Measurements from ENCODE around the gene CLRN3. TPM values are rescaled to one million over a fixed set of nuclear protein-coding genes. Genes with fewer than 3 reads are reported as not detected.

CLRN3 gene
- total and polyA plus RNA-seq, 9 of the 15 experiments (the other 6 are each of a cell fraction or from before 2014, with no cell fraction given): not detected

DNA sequence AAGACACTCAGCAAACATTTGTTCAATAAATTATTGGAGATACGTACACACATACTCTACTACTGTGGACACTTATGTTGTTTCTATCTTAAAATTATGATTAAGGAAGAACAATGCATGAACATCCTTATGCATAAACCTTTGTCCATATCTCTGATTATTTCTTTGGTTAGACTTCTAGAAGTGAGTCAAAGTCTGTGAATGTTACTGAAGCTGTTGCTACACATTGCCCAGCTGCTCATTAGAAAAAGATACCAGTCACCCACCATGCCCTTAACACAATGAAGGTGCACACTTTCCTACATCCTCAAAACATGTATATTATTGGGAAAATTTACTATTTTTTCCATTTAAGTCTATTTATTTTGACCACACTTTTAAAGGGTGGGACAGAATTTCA lies 1.4 kb upstream of the CLRN3 start (continued):
- TF ChIP-seq ZNF668 (CRISPR knock-in tag; IDR thresholded peaks at IDR 0.05) (no peak), POLR2B (IDR thresholded peaks at IDR 0.05; ENCODE audit: low read depth, partially characterized antibody) (no peak), POLR2AphosphoS2 (IDR thresholded peaks at IDR 0.05; ENCODE audit: low read length) (no peak), KHSRP (IDR thresholded peaks at IDR 0.05) (no peak), ZNF253 (CRISPR knock-in tag; conservative IDR thresholded peaks at IDR 0.05) (no peak), SREBF2 (CRISPR knock-in tag; IDR thresholded peaks at IDR 0.05) (no peak)
- TF ChIP-seq, protein P1, sequence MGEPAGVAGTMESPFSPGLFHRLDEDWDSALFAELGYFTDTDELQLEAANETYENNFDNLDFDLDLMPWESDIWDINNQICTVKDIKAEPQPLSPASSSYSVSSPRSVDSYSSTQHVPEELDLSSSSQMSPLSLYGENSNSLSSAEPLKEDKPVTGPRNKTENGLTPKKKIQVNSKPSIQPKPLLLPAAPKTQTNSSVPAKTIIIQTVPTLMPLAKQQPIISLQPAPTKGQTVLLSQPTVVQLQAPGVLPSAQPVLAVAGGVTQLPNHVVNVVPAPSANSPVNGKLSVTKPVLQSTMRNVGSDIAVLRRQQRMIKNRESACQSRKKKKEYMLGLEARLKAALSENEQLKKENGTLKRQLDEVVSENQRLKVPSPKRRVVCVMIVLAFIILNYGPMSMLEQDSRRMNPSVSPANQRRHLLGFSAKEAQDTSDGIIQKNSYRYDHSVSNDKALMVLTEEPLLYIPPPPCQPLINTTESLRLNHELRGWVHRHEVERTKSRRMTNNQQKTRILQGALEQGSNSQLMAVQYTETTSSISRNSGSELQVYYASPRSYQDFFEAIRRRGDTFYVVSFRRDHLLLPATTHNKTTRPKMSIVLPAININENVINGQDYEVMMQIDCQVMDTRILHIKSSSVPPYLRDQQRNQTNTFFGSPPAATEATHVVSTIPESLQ (CRISPR knock-in tag; IDR thresholded peaks at IDR 0.05): no peak

DNA sequence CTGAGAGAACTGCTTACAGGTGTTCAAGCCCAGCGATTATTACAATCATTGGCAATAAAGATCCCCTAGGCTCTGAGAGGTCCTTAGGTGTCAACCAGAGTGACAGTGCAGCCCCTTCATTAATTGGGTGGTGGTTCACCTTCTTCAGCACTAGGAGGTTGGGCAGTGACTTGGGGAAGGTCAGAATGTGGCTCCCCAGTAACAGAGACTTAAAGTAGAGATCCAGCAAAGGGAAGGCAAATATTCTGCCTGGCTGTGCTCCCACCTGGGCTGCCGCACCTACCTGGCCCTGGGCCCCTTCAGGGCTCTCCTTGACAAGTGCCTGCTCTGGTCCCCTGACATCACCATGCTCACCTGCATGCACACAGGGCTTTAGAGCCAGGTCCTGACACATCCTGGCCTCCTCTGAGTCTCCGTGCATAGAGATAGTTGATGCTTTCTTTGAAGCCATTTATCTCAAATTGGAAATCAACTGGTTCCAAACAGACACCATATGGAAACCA lies 1.9 kb downstream of the CLRN3 start:
- FAIRE-seq: no peak
- intact Hi-C loops (cut with micrococcal nuclease): no loop called here
- H3K9me1 ChIP-seq (ENCODE audit: control insufficient read depth, insufficient read depth, low read length): no peaks in the 10 kb centered on the region
- H3K9me3 ChIP-seq (replicated peaks; ENCODE audit: control insufficient read depth, insufficient read depth, low read depth, low read length): no peaks in the 10 kb centered on the region
- no peaks in the 10 kb centered on the region for H4K20me1 ChIP-seq (replicated peaks; ENCODE audit: control insufficient read depth, insufficient read depth, low read length)
- CTCF ChIA-PET (ENCODE audit: low intra/inter-chr PET ratio): no interaction called here
- H3K4me1 ChIP-seq (replicated peaks in 1 of 2; ENCODE audit: control insufficient read depth in 2 of 2, insufficient read depth in 2 of 2, low read length in 2 of 2): no peaks in the 10 kb centered on the region
- no peaks in the 10 kb centered on the region for H3K79me2 ChIP-seq (ENCODE audit: control insufficient read depth, insufficient read depth, low read length)
- POLR2A ChIA-PET: no interaction called here
- ATAC-seq: no peak
- H3K36me3 ChIP-seq (ENCODE audit: control insufficient read depth, insufficient read depth, low read length): no peaks in the 10 kb centered on the region
- 0% methylated on average over 3 of the region's 3 CpGs for WGBS (ENCODE audit: insufficient coverage, low coverage, missing lambda C conversion rate)
- no TSS peak for BruUV-seq (replicated peaks)
- H2AFZ ChIP-seq (ENCODE audit: low read depth, low read length): no peak overlapping the region
- in situ Hi-C loops (cut with MboI): no loop called here
- no peaks in the 10 kb centered on the region; a peak in 1 of 5 replicates for H3K27me3 ChIP-seq (ENCODE audit: control insufficient read depth in 2 of 2, insufficient read depth in 2 of 2, low read length in 2 of 2)
- DNase-seq (ENCODE audit: extremely low read depth in 1 of 4, low spot score in 3 of 4): no peak
- no peak overlapping the region for H3K4me3 ChIP-seq
- H3K27ac ChIP-seq (ENCODE audit: extremely low read depth, low read depth, low read length): no peak overlapping the region
- H3K9ac ChIP-seq (ENCODE audit: insufficient read depth in 1 of 2, low read depth in 2 of 2, low read length in 2 of 2): no peak overlapping the region
- no peak overlapping the region for H3K4me2 ChIP-seq (ENCODE audit: insufficient read depth, low read length)
- TF ChIP-seq ZNF224 (CRISPR knock-in tag; IDR thresholded peaks at IDR 0.05) (no peak), ZEB2 (IDR thresholded peaks at IDR 0.05) (no peak)
- TF ChIP-seq, protein P2, sequence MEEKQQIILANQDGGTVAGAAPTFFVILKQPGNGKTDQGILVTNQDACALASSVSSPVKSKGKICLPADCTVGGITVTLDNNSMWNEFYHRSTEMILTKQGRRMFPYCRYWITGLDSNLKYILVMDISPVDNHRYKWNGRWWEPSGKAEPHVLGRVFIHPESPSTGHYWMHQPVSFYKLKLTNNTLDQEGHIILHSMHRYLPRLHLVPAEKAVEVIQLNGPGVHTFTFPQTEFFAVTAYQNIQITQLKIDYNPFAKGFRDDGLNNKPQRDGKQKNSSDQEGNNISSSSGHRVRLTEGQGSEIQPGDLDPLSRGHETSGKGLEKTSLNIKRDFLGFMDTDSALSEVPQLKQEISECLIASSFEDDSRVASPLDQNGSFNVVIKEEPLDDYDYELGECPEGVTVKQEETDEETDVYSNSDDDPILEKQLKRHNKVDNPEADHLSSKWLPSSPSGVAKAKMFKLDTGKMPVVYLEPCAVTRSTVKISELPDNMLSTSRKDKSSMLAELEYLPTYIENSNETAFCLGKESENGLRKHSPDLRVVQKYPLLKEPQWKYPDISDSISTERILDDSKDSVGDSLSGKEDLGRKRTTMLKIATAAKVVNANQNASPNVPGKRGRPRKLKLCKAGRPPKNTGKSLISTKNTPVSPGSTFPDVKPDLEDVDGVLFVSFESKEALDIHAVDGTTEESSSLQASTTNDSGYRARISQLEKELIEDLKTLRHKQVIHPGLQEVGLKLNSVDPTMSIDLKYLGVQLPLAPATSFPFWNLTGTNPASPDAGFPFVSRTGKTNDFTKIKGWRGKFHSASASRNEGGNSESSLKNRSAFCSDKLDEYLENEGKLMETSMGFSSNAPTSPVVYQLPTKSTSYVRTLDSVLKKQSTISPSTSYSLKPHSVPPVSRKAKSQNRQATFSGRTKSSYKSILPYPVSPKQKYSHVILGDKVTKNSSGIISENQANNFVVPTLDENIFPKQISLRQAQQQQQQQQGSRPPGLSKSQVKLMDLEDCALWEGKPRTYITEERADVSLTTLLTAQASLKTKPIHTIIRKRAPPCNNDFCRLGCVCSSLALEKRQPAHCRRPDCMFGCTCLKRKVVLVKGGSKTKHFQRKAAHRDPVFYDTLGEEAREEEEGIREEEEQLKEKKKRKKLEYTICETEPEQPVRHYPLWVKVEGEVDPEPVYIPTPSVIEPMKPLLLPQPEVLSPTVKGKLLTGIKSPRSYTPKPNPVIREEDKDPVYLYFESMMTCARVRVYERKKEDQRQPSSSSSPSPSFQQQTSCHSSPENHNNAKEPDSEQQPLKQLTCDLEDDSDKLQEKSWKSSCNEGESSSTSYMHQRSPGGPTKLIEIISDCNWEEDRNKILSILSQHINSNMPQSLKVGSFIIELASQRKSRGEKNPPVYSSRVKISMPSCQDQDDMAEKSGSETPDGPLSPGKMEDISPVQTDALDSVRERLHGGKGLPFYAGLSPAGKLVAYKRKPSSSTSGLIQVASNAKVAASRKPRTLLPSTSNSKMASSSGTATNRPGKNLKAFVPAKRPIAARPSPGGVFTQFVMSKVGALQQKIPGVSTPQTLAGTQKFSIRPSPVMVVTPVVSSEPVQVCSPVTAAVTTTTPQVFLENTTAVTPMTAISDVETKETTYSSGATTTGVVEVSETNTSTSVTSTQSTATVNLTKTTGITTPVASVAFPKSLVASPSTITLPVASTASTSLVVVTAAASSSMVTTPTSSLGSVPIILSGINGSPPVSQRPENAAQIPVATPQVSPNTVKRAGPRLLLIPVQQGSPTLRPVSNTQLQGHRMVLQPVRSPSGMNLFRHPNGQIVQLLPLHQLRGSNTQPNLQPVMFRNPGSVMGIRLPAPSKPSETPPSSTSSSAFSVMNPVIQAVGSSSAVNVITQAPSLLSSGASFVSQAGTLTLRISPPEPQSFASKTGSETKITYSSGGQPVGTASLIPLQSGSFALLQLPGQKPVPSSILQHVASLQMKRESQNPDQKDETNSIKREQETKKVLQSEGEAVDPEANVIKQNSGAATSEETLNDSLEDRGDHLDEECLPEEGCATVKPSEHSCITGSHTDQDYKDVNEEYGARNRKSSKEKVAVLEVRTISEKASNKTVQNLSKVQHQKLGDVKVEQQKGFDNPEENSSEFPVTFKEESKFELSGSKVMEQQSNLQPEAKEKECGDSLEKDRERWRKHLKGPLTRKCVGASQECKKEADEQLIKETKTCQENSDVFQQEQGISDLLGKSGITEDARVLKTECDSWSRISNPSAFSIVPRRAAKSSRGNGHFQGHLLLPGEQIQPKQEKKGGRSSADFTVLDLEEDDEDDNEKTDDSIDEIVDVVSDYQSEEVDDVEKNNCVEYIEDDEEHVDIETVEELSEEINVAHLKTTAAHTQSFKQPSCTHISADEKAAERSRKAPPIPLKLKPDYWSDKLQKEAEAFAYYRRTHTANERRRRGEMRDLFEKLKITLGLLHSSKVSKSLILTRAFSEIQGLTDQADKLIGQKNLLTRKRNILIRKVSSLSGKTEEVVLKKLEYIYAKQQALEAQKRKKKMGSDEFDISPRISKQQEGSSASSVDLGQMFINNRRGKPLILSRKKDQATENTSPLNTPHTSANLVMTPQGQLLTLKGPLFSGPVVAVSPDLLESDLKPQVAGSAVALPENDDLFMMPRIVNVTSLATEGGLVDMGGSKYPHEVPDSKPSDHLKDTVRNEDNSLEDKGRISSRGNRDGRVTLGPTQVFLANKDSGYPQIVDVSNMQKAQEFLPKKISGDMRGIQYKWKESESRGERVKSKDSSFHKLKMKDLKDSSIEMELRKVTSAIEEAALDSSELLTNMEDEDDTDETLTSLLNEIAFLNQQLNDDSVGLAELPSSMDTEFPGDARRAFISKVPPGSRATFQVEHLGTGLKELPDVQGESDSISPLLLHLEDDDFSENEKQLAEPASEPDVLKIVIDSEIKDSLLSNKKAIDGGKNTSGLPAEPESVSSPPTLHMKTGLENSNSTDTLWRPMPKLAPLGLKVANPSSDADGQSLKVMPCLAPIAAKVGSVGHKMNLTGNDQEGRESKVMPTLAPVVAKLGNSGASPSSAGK (IDR thresholded peaks at IDR 0.05): no peak
